Peyer's patch (tissue), 4 donors: ENCODE measurements around the gene DEXI.

Experiments used
- CTCF ChIP-seq, 6 experiments: fragments of 450-650 bp in 4 of 6; fragments of 200-600 bp in 2 of 6; sonication (generic) in 1 of 6; IDR thresholded peaks; one replicate each; pipeline ENCODE4 v1.5.1; 2017 to 2019; ENCODE audit warnings: antibody characterized with exemption in 6 of 6, mild to moderate bottlenecking in 3 of 6, moderate library complexity in 1 of 6
- POLR2A ChIP-seq, 2 donors: fragments of 450-650 bp; IDR thresholded peaks; one replicate each; pipeline ENCODE4 v1.5.1; 2017; ENCODE audit warnings: antibody characterized with exemption in 2 of 2, mild to moderate bottlenecking in 2 of 2, moderate library complexity in 2 of 2

- TF ChIP-seq CTCF (IDR thresholded peaks at IDR 0.05): no peak
- TF ChIP-seq POLR2A (IDR thresholded peaks at IDR 0.05): no peak
Observed at GRCh38 chr16:10930755-10931093, 11.5 kb downstream of the DEXI start.
